ENCODE data around the gene ACTR1A.

DNA sequence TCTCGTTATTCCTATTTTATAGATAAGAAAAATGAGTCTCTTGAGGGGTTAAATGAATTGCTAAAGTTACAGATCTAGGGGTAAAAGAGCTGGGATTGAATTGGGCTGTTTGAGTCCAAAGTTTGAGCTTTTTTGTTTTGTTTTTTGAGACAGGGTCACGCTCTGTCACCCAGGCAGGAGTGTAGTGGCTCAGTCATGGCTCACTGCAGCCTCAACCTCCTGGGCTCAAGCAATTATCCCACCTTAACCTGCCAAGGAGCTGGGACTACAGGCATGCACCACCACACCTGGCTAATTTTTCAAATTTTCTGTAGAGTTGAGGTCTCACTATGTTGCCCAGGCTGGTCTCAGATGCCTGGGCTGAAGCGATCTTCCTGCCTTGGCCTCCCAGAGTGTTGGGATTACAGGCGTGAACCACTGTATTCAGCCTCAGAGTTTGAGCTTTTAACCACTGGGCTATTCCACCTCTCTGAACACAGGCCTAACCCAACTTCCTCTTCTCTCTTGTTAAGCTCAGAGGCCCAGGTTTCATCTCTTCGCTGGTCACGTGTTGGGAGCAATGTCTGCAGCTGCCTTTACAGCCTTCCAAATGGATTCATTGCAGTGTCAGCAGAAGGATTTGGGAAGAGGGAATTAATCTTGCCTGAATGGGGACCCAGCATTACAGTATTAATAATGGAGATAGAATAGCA lies 9.2 kb upstream of the ACTR1A start:
- TF ChIP-seq, protein P1, sequence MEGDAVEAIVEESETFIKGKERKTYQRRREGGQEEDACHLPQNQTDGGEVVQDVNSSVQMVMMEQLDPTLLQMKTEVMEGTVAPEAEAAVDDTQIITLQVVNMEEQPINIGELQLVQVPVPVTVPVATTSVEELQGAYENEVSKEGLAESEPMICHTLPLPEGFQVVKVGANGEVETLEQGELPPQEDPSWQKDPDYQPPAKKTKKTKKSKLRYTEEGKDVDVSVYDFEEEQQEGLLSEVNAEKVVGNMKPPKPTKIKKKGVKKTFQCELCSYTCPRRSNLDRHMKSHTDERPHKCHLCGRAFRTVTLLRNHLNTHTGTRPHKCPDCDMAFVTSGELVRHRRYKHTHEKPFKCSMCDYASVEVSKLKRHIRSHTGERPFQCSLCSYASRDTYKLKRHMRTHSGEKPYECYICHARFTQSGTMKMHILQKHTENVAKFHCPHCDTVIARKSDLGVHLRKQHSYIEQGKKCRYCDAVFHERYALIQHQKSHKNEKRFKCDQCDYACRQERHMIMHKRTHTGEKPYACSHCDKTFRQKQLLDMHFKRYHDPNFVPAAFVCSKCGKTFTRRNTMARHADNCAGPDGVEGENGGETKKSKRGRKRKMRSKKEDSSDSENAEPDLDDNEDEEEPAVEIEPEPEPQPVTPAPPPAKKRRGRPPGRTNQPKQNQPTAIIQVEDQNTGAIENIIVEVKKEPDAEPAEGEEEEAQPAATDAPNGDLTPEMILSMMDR (IDR thresholded peaks at IDR 0.05; ENCODE audit: low read length), result no peak
- TF ChIP-seq EZH2 (optimal IDR thresholded peaks at IDR 0.05; ENCODE audit: low read depth, low read length), result no peak

Measured in MM.1S (cell line).